Esophagus muscularis mucosa (tissue), 3 donors: ENCODE results near the gene MT1H.

ENCODE experiments used
- POLR2A ChIP-seq: fragments of 450-650 bp; IDR thresholded peaks from one replicate; pipeline ENCODE4 v1.6.1; 2017; ENCODE audit warnings: antibody characterized with exemption, moderate library complexity, mild to moderate bottlenecking, low read depth
- TF ChIP-seq, protein P1 (sequence below), 3 experiments: fragments of 200-600 bp in 2 of 3; fragments of 450-650 bp in 1 of 3; sonication (generic) in 2 of 3; IDR thresholded peaks; one replicate each; pipeline ENCODE4 v1.5.1; 2017 to 2019; ENCODE audit warnings: antibody characterized with exemption in 3 of 3, mild to moderate bottlenecking in 2 of 3, moderate library complexity in 1 of 3

DNA sequence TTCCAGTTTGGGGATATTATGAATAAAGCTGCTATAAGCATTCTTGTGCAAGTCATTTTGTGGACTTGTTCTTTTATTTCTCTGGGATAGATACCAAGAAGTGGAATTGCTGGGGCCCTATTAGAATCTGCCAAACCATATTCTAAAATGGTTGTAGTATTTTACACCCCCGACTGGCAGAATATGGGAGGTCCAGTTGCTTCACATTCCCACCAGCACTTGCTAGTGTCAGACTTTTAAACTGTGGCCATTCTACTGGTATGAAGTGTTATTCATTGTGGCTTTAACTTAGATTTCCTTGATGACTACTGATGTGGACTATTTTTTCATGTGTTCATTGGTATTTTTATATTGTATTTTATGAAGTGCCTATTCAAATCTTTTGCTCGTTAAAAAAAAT is 42.2 kb downstream of the MT1H start:
- TF ChIP-seq, protein P1, sequence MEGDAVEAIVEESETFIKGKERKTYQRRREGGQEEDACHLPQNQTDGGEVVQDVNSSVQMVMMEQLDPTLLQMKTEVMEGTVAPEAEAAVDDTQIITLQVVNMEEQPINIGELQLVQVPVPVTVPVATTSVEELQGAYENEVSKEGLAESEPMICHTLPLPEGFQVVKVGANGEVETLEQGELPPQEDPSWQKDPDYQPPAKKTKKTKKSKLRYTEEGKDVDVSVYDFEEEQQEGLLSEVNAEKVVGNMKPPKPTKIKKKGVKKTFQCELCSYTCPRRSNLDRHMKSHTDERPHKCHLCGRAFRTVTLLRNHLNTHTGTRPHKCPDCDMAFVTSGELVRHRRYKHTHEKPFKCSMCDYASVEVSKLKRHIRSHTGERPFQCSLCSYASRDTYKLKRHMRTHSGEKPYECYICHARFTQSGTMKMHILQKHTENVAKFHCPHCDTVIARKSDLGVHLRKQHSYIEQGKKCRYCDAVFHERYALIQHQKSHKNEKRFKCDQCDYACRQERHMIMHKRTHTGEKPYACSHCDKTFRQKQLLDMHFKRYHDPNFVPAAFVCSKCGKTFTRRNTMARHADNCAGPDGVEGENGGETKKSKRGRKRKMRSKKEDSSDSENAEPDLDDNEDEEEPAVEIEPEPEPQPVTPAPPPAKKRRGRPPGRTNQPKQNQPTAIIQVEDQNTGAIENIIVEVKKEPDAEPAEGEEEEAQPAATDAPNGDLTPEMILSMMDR (IDR thresholded peaks at IDR 0.05): no peak
- no peak for TF ChIP-seq POLR2A
